CD4-positive, alpha-beta memory T cell (primary cell): ENCODE results near the gene AKIRIN2. TPM values are rescaled to one million over a fixed set of nuclear protein-coding genes. Genes with fewer than 3 reads are reported as not detected.
A peak's percentile ranks its signal among the peaks of the same experiment; 100 is the strongest.

Experiments
- CTCF ChIA-PET: fragments of 350-600 bp; sonication (Branson Sonifier 250); formaldehyde crosslinking; loops from one replicate; lab custom pipeline; 2021; ENCODE audit warnings: inconsistent platforms; ENCODE audit not compliant: partially characterized antibody; lab: Charles Lee
- POLR2A ChIA-PET: fragments of 350-600 bp; sonication (Branson Sonifier 250); formaldehyde crosslinking; loops from one replicate; lab custom pipeline; 2021; ENCODE audit not compliant: partially characterized antibody; lab: Charles Lee
- DNase-seq, 5 donors: peaks; one replicate each; pipeline versions ENCODE4 v3.0.0 to v3.0.0-alpha.2; 2020 to 2022; ENCODE audit warnings: mixed read lengths in 1 of 5
- H3K27ac ChIP-seq: one replicate; pipeline ENCODE4 v1.7.0; 2013; ENCODE audit warnings: low read depth, low read length
- H3K27me3 ChIP-seq: 2 replicates; pipeline ENCODE4 v1.7.0; 2013; ENCODE audit warnings: mild to moderate bottlenecking, low read length, moderate library complexity; ENCODE audit not compliant: insufficient read depth
- H3K36me3 ChIP-seq: 2 replicates; pipeline ENCODE4 v1.7.0; 2013; ENCODE audit warnings: mild to moderate bottlenecking, low read length, moderate library complexity; ENCODE audit not compliant: insufficient read depth
- H3K4me1 ChIP-seq: 2 replicates; pipeline ENCODE4 v1.7.0; 2013; ENCODE audit warnings: mild to moderate bottlenecking, low read length, moderate library complexity; ENCODE audit not compliant: insufficient read depth
- H3K4me3 ChIP-seq, 2 donors: one replicate each; pipeline ENCODE4 v1.7.0; 2013; ENCODE audit warnings: low read length in 2 of 2, mild to moderate bottlenecking in 1 of 2
- H3K9me3 ChIP-seq, 2 donors: one replicate each; pipeline ENCODE4 v1.7.0; 2013; ENCODE audit warnings: low read length in 2 of 2, control low read depth in 1 of 2; ENCODE audit not compliant: control insufficient read depth in 1 of 2
- H3K27ac Mint-ChIP-seq, 7 donors: one replicate each; pipeline ENCODE4 v1.8.0; 2020 to 2021; ENCODE audit warnings: mixed read lengths in 7 of 7, mild to moderate bottlenecking in 6 of 7, inconsistent platforms in 3 of 7, moderate library complexity in 3 of 7
- H3K27me3 Mint-ChIP-seq, 2 donors: one replicate each; pipeline ENCODE4 v1.8.0; 2020 to 2021; ENCODE audit warnings: mixed read lengths in 2 of 2
- H3K36me3 Mint-ChIP-seq, 2 donors: one replicate each; pipeline ENCODE4 v1.8.0; 2020 to 2021; ENCODE audit warnings: mixed read lengths in 2 of 2, inconsistent platforms in 1 of 2, mild to moderate bottlenecking in 1 of 2
- H3K4me1 Mint-ChIP-seq, 4 donors: one replicate each; pipeline ENCODE4 v1.8.0; 2020 to 2021; ENCODE audit warnings: mixed read lengths in 4 of 4, mild to moderate bottlenecking in 1 of 4
- H3K4me3 Mint-ChIP-seq, 8 donors: one replicate each; pipeline ENCODE4 v1.8.0; 2020 to 2021; ENCODE audit warnings: mixed read lengths in 8 of 8, mild to moderate bottlenecking in 7 of 8, moderate library complexity in 6 of 8, inconsistent platforms in 3 of 8
- H3K9me3 Mint-ChIP-seq, 8 donors: one replicate each; pipeline ENCODE4 v1.8.0; 2020 to 2021; ENCODE audit warnings: mixed read lengths in 8 of 8, mild to moderate bottlenecking in 5 of 8, inconsistent platforms in 3 of 8, moderate library complexity in 1 of 8
- intact Hi-C: fragments of 100-400 bp; cut with micrococcal nuclease; formaldehyde crosslinking; loops from one replicate; pipeline ENCODE4 v1.15.1; 2023
- polyA plus RNA-seq, 2 donors: library from polyadenylated mRNA; unstranded; fragments of 300-500 nt; fragmentation: Illumina TruSeq; gene quantifications; one replicate each; pipeline ENCODE4 v1.2.3, GENCODE V29; 2021
- total RNA-seq, 2 experiments: library from RNA; stranded (reverse); gene quantifications; one replicate each; pipeline ENCODE4 v1.2.3, GENCODE V29; 2021

Gene AKIRIN2
- 10 to 100 TPM; 68.6 to 69.8 TPM for total RNA-seq
- polyA plus RNA-seq, result 10 to 100 TPM; 49.3 to 51.7 TPM

DNA sequence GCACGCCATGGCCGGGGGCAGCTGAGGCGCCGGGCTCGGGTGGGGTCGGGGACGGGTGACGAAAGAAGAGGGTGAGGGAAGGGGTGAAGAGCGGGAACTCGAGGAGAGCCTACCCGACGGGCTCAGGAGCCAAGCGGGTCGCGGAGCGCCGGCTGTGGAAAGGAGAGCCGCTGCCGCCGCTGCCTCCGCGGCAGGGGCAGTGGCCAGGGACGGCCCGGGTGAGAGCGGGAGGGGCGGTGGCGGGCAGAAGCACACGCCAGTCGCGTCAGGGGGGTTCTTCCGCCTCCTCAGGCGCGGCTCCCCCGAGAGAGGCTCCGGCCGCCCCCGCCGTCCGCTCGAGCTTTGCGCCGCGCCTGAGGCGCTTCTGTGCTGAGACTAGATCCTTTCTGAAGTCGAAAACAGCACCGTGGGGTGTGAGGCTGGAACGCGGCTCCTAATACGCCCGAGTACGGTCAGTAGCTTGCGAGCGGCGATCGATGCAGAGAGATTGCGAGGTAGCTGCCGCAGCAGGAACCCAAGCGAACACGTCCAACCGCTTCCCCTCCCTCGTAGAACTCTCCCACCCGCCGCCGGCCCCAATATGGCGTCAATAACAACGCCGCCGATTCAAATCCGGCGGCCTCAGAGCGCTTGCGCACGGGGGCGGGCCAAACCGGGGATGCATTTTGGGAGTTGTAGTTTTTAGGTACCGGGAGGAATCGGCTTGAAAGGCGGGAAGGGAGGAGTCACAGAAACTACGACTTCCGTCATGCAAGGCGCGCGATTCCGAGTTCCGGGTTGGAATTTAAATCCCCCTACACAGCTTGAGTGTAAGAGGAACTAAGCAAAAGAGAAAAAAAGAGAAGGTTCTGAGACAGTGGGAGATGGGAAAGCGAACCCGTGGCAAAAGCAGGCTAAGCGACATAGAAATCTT is at the start of gene AKIRIN2:
Gene AKIRIN2, minus strand, starts transcription at position 558 of the 913 bp plus-strand sequence. Its CDS starts 549 bp downstream, at position 9.
- intact Hi-C loops, result loop anchor here (1.0 to 5.0 kb wide), 11 partner anchors 19 to 1379 kb away; partner anchors contain the start of genes CFAP206, ORC3, PNRC1 and RNGTT
- POLR2A ChIA-PET, result interaction anchor here (0.6 to 6.3 kb wide), 36 partner anchors 8 to 1379 kb away, joined by 3 to 109 read pairs (median 5); partner anchors contain the start of genes ORC3, PNRC1, RARS2 and SMIM8
- peak within 1 kb of the TSS; percentile 57 to 91 for H3K4me3 ChIP-seq

DNA sequence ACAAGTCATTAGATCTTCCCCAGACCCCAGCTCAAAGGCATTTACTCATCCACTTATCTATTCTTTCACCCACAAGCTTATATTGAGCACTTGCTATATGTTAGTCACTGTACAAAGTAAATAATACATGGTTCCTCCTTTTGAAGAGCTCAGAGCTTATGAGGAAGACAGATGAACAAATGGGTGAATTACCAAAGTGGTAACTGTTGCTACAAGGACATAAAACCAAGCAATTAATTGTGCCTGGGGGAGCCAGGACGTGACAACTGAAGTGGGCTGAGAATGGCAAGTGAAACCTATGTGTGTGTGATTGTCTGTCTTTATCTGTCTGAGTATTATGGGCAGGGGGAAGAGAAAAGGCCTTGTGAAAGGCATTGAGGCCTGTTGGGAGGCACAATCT is 45.6 kb upstream of the AKIRIN2 start:
- ChIA-PET CTCF (interaction anchor here (1.3 kb wide), 1 partner anchor 9 kb away, joined by 3 read pairs; no protein-coding TSS in a partner anchor), POLR2A (no interaction called here)
- Mint-ChIP-seq H3K4me1 (peaks cover 5 to 14% (median 8%) of the 10 kb centered on the region in 4 donors), H3K27me3 (no peaks in the 10 kb centered on the region), H3K4me3 (no peak overlapping the region), H3K36me3 (peaks cover 0 to 3% of the 10 kb centered on the region in 2 donors), H3K9me3 (peaks cover 0 to 2% (median 0%) of the 10 kb centered on the region in 8 donors), H3K27ac (no peak overlapping the region)
- no peaks in the 10 kb centered on the region for H3K9me3 ChIP-seq
- DNase-seq, result no peak
- H3K4me3 ChIP-seq, result no peak overlapping the region
- H3K4me1 ChIP-seq, result peaks cover 8% of the 10 kb centered on the region
- H3K27ac ChIP-seq, result no peak overlapping the region
- no peaks in the 10 kb centered on the region for H3K27me3 ChIP-seq
- intact Hi-C loops, result no loop called here
- H3K36me3 ChIP-seq, result no peaks in the 10 kb centered on the region

More for the DNA sequence above, at the start of gene AKIRIN2:
- Mint-ChIP-seq H3K4me1 (peaks cover 24 to 58% (median 34%) of the 10 kb centered on the region in 4 donors), H3K4me3 (peak within 1 kb of the TSS; percentile 94 to 99 (median 96)), H3K27me3 (no peaks in the 10 kb centered on the region), H3K36me3 (peaks cover 0 to 19% of the 10 kb centered on the region in 2 donors), H3K9me3 (no peaks in the 10 kb centered on the region), H3K27ac (peak within 1 kb of the TSS; percentile 89 to 97 (median 97))
- Histone ChIP-seq H3K4me1 (peaks cover 39% of the 10 kb centered on the region), H3K9me3 (no peaks in the 10 kb centered on the region), H3K27ac (peak within 1 kb of the TSS; percentile 93), H3K36me3 (no peaks in the 10 kb centered on the region), H3K27me3 (no peaks in the 10 kb centered on the region)
- DNase-seq, result peak; percentile 97 to 99 (median 99)
- CTCF ChIA-PET, result interaction anchor here (0.8 to 1.8 kb wide), 5 partner anchors 11 to 562 kb away, joined by 3 to 11 read pairs (median 3); no protein-coding TSS in a partner anchor

DNA sequence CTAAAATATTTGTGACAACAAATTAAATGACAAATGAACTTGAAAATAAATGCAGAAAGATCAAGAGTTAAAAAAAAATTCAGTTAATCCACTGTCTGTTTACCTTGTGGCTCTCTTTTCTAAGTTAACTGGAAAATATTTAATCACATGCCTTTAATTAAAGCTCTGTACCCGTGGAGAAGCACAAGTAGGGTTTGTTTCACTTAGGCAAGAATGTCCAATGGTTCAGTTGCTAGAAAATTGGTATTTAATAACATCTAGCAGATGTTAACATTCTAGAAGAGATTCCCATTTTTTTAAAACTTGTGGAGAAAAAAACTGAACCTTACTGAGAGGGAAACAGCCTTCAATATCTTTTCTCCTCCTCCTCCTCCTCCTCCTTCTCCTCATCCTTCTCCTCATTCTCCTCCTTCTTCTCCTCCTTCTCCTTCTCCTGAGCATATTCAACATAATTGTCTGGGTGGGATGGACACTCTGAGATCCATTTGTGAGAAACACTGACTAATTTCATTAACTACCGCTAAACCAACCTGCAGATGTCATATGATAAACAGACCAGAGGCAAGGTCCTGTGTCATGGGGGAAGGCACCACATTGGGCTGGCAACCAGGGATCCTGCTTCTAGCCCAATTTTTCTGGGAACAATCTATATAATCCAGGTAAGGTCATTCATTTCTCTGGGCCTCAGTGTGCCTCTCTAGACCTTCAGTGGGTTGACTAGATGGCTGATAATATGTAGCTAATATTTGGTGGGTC is 44.1 kb upstream of the AKIRIN2 start:
- Histone ChIP-seq H3K4me3 (no peak overlapping the region), H3K27ac (no peak overlapping the region), H3K9me3 (no peaks in the 10 kb centered on the region), H3K4me1 (peaks cover 23% of the 10 kb centered on the region), H3K27me3 (no peaks in the 10 kb centered on the region), H3K36me3 (no peaks in the 10 kb centered on the region)
- Mint-ChIP-seq H3K4me3 (no peak overlapping the region), H3K27me3 (no peaks in the 10 kb centered on the region), H3K9me3 (peaks cover 0 to 7% (median 3%) of the 10 kb centered on the region in 8 donors), H3K4me1 (peaks cover 18 to 29% (median 22%) of the 10 kb centered on the region in 4 donors), H3K36me3 (peaks cover 4 to 9% of the 10 kb centered on the region in 2 donors), H3K27ac (peak overlapping the region in 1 of 7 donors; percentile 22)
- ChIA-PET CTCF (no interaction called here), POLR2A (no interaction called here)
- intact Hi-C loops, result no loop called here
- no peak for DNase-seq

DNA sequence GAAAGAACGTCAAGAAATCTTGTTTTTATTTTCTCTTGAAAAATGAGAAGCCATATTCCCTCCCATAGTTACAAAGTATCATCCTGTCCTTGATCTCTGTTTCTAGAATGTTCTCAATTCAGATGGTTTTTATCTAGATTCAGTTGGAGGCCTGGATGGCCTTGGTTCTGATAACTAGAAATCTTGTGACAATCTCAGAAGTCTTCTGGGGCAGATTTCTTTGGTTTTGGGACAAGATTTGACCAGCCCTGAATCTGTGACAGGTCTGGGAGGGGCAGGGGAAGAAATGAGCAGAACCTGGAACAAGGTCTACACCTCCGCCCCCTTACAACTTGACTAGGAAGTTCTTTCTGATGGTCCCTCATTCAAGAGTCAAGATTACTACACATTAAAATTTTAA is 41.4 kb upstream of the AKIRIN2 start:
- intact Hi-C loops, result no loop called here
- POLR2A ChIA-PET, result interaction anchor here (8.1 kb wide), 1 partner anchor 43 kb away, joined by 109 read pairs; the partner anchor contains the start of gene AKIRIN2
- peaks cover 36% of the 10 kb centered on the region for H3K4me1 ChIP-seq
- H3K36me3 Mint-ChIP-seq, result peaks cover 4 to 9% of the 10 kb centered on the region in 2 donors
- no peak overlapping the region for H3K4me3 ChIP-seq
- no peak overlapping the region for H3K4me3 Mint-ChIP-seq
- peaks cover 0 to 7% (median 4%) of the 10 kb centered on the region in 8 donors for H3K9me3 Mint-ChIP-seq
- CTCF ChIA-PET, result interaction anchor here (1.4 kb wide), 1 partner anchor 25 kb away, joined by 3 read pairs; no protein-coding TSS in a partner anchor
- no peaks in the 10 kb centered on the region for H3K36me3 ChIP-seq
- no peaks in the 10 kb centered on the region for H3K27me3 Mint-ChIP-seq
- no peaks in the 10 kb centered on the region for H3K27me3 ChIP-seq
- peak overlapping the region in 3 of 7 donors; percentile 16 to 83 (median 29) for H3K27ac Mint-ChIP-seq
- H3K27ac ChIP-seq, result no peak overlapping the region
- peaks cover 24 to 38% (median 32%) of the 10 kb centered on the region in 4 donors for H3K4me1 Mint-ChIP-seq
- H3K9me3 ChIP-seq, result no peaks in the 10 kb centered on the region
- DNase-seq, result no peak

DNA sequence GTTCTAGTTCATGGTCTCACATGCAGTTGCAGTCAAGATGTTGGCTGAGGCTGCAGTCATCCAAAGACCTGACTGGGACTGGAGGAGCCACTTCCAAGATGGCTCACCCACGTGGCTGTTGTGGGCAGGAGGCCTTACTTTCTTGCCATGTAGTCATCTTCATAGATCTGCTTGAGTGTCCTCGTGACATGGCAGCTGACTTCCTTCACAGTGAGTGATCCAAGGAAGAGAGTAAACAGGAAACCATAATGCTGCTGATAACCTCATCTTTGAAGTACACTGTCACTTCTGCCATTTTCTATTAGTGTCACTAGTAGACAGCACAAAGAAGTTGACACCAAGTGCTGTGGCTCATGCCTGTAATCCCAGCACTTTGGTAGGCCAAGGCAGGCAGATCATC is 40.1 kb upstream of the AKIRIN2 start:
- peak; percentile 63 to 83 (median 78) for DNase-seq
- intact Hi-C loops, result loop anchor here (1.0 kb wide), 1 partner anchor 40 kb away; the partner anchor contains the start of gene AKIRIN2
- peak overlapping the region in 7 of 8 donors; percentile 35 to 72 (median 46) for H3K4me3 Mint-ChIP-seq
- peaks cover 0 to 7% (median 4%) of the 10 kb centered on the region in 8 donors for H3K9me3 Mint-ChIP-seq
- peaks cover 33 to 52% (median 43%) of the 10 kb centered on the region in 4 donors for H3K4me1 Mint-ChIP-seq
- H3K9me3 ChIP-seq, result no peaks in the 10 kb centered on the region
- no peaks in the 10 kb centered on the region for H3K27me3 Mint-ChIP-seq
- H3K27ac ChIP-seq, result no peak overlapping the region
- no peaks in the 10 kb centered on the region for H3K36me3 ChIP-seq
- CTCF ChIA-PET, result interaction anchor here (0.6 to 0.9 kb wide), 2 partner anchors 45 to 90 kb away, joined by 3 read pairs; no protein-coding TSS in a partner anchor
- POLR2A ChIA-PET, result interaction anchor here (0.6 to 8.1 kb wide), 12 partner anchors 9 to 153 kb away, joined by 3 to 109 read pairs (median 4); partner anchors contain the start of genes AKIRIN2, ORC3 and RARS2
- peak overlapping the region; percentile 83 to 95 (median 94) for H3K27ac Mint-ChIP-seq
- peaks cover 4 to 9% of the 10 kb centered on the region in 2 donors for H3K36me3 Mint-ChIP-seq
- peaks cover 49% of the 10 kb centered on the region for H3K4me1 ChIP-seq
- H3K4me3 ChIP-seq, result no peak overlapping the region
- no peaks in the 10 kb centered on the region for H3K27me3 ChIP-seq

DNA sequence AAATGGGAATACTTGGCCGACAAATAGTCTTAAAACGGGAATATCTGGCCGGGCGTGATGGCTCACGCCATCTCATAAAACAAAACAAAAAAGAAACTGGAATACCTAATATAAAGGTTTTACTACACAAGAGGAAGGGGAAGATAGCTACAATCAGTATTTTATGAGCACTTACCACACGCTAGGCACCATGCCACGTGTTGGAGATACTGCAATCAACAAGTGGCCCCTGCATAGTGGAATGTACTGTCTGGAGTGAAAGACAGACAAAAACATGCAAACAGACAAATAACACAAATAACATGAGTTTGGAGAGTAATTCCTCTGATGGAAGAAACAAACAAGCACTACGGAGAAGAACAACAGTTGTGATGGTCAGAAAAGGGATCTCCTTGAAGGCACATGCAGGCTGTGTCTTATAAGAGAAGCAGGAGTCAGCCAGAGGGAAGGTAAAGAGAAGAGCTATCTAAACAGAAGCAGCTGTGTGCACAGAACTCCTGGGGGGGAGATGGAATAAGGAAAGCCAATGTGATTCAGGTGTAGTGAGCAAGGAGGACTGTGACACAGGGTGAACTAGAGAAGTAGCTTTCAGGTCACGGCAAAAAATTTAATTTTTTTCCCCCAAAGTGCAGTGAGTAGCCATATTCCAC is 39.1 kb upstream of the AKIRIN2 start:
- H3K27me3 ChIP-seq, result no peaks in the 10 kb centered on the region
- no peak for DNase-seq
- Mint-ChIP-seq H3K27me3 (no peaks in the 10 kb centered on the region), H3K4me3 (peak overlapping the region in 4 of 8 donors; percentile 7 to 49 (median 11)), H3K9me3 (peaks cover 0 to 7% (median 4%) of the 10 kb centered on the region in 8 donors), H3K36me3 (peaks cover 4 to 9% of the 10 kb centered on the region in 2 donors), H3K4me1 (peaks cover 35 to 56% (median 46%) of the 10 kb centered on the region in 4 donors), H3K27ac (peak overlapping the region in 6 of 7 donors; percentile 38 to 95 (median 74))
- H3K27ac ChIP-seq, result no peak overlapping the region
- peaks cover 52% of the 10 kb centered on the region for H3K4me1 ChIP-seq
- H3K4me3 ChIP-seq, result no peak overlapping the region
- ChIA-PET CTCF (interaction anchor here (0.6 to 1.0 kb wide), 3 partner anchors 17 to 91 kb away, joined by 3 read pairs; no protein-coding TSS in a partner anchor), POLR2A (interaction anchor here (1.0 to 8.1 kb wide), 6 partner anchors 8 to 84 kb away, joined by 3 to 109 read pairs (median 6); partner anchors contain the start of gene AKIRIN2)
- no peaks in the 10 kb centered on the region for H3K36me3 ChIP-seq
- no peaks in the 10 kb centered on the region for H3K9me3 ChIP-seq
- intact Hi-C loops, result no loop called here
